ENCODE results near the gene INPP4B.

Gene INPP4B

GRCh38 chr4:142065086-142065647 is 780.9 kb downstream of the INPP4B start:
- DNase-seq = no peak

- DNase-seq = no peak
These were observed 781.9 kb downstream of the INPP4B start for GRCh38 chr4:142064181-142064580.

GRCh38 chr4:142045996-142046395 is 800.1 kb downstream of the INPP4B start:
- no peak for DNase-seq

- no peak for DNase-seq
These were observed 801.8 kb downstream of the INPP4B start for GRCh38 chr4:142044271-142044670.

DNA sequence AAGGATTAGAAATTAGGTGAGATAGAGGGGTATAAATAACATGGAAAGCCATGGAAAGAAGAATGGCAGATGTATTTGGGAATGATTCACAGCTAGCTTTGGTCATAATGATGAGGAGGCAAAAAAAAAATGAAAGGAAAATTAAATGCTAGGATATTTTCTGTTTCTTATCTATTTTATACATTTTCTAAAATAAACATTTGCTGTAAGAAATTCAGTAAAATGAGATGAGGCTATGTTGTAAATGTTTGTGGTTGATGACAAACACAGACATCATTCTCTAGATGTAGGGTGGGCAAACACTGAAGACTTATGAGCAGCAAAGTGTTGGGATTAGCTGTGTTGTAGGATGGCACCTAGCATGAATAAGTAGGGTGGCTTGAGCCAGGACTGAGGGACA is 802.6 kb downstream of the INPP4B start:
- no peak for DNase-seq

DNA sequence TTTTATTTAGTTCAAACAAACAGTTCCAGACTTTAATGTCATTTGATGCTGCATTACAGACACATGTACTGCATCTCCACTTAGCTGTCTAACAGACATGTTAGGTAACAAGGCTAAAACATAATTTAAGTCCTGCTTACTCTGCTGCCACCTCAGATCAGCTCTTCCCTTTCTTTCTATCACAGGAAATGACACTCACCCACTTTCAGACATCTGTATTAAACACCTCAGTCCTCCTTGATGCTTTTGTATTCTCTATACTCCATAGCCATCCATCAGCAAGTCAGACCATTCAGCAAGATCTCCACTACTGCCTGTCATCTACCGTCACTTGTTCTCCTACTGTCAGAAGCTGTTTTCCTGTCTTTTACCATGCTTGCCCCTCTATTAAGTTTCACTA is 804.3 kb downstream of the INPP4B start:
- DNase-seq = no peak

- DNase-seq = no peak
These were observed 806.1 kb downstream of the INPP4B start for GRCh38 chr4:142040043-142040442.

DNA sequence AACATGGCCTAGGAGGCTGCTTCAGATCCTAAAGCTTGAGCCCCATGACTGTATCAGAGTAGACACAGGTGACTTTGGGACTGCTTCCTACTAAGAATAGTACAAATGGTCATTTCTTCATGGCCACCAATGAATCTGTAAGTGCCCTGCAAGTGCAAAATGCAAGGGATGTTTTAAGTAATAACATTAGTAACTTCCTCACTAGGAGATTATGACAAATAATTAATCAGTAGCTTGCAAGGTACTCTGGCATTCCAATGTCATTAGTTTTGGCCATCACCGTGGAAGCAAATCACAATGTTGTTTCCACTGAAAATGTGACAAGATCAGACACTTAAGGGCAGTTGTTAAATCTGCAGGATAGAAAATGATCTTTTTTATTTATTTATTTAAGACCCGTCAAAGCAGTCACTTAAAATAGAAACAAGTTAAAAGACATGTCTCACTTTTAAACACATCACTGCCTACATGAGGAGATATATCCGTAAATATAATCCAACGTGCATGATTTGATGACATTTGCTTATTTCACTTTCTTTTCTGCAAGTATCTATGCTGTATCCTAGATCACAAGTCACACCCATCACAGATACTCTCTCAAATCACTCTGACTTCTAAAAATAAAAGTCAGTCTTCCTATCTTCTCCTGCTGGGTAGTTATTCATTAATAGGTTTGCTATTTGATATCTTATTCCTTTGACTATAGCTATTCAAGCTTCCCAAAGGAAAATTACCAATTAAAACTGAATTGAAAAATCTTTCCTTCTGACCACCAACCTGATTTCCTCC is 809.1 kb downstream of the INPP4B start:
- DNase-seq = no peak

- DNase-seq = no peak
These were observed 810.5 kb downstream of the INPP4B start for GRCh38 chr4:142035566-142035965.

DNA sequence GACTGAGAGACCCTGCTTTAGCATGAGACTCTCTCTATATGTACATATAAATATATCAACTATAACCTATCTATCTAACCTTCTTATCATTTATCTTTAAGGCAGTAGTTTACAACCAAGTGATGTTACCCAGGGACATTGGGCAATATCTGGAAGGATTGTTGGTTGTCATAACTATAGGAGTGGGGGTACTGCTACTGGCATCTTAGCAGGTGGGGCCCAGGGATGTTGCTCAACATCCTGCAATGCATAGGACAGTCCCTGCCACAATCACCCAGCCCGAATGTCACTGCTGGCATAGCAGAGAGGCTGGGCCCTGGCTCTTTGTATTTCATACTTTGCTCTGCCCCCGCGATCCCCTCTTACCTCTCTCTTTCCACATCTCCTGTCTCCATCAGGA is 812.0 kb downstream of the INPP4B start:
- no peak for DNase-seq

- no peak for DNase-seq
These were observed 816.1 kb downstream of the INPP4B start for GRCh38 chr4:142030010-142030409.

GRCh38 chr4:142021761-142022160 is 824.3 kb downstream of the INPP4B start:
- no peak for DNase-seq

- DNase-seq = no peak
These were observed 824.9 kb downstream of the INPP4B start for GRCh38 chr4:142021181-142021580.

DNA sequence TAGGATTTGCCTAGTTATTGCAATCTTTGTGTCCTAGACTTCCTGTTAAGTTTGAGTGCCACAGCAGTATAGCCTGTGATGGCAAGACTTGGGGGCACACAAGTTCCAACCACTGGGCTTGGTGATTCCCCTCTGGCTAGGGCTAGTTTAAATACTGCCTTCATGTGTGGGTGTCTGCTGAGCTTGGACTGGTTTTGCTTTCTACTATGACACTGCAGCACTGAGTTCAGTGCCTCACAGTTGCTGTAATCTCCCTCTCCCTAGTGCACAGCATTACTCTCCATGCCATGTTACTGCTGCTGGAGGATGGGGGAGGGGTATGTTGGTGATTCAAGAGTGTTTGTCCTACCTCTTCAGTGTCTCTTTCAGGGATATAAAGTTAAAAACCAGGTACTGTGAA is 830.1 kb downstream of the INPP4B start:
- DNase-seq = no peak

- no peak for DNase-seq
These were observed 836.4 kb downstream of the INPP4B start for GRCh38 chr4:142009751-142010150.

- no peak for DNase-seq
These were observed 840.6 kb downstream of the INPP4B start for GRCh38 chr4:142005519-142005918.

DNA sequence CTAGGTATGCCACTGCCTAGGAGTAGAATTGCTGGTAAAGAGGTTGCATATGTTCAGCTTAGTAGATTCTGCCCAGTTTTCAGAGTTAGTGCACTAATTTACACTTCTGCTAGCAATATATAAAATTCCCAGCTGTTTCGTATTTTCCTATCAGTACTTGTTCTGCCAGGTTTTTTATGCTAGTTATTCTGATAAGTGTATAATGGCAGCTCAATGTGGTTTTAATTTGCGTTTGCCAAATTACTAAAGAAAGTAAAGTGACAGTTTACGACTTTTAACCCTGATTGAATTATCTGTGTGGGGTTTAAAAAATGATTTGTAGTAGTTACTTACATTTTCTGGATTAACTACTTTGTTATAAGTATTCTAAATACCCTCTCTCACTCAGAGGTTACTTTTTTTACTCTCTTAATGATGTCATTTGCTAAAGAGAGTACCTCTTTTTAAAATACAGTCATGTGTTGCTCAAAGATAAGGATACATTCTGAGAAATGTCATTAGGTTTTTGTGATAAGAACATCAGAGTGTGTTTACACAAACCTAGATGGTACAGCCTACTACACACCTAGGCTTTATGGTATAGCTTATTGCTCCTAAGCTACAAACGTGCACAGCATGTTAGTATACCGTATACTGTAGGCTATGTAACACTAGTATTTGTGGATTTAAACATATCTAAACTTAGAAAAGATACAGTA is 846.5 kb downstream of the INPP4B start:
- no peak for DNase-seq

DNA sequence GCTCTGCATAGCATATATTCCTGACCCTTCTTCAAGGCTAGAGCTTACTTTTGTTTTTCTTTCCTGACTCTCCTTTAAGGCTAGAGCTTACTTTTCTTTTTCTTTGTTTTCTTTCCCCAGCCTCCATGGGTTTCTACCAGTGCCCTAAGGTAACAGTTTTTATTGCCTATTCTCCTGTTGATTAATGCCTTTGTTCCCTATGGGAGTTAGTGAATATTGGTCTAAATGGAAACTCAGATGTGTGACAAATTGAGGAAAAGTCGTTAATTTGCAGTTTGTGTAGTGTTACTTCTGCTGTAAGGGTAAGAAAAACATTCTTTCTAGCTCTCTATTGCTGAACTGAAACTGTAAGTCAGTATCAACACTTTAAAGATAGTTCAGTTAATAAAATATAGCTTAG is 851.0 kb downstream of the INPP4B start:
- DNase-seq = no peak

GRCh38 chr4:141977433-141977832 is 868.7 kb downstream of the INPP4B start:
- no peak for DNase-seq
